Epithelial cell of esophagus (primary cell): ENCODE measurements around the gene TAC1.
A peak's percentile ranks its signal among the peaks of the same experiment; 100 is the strongest.

Experiments
- DNase-seq: peaks from one replicate; pipeline ENCODE4 v3.0.0; 2010; ENCODE audit warnings: low read depth
- H3K4me3 ChIP-seq: 2 replicates; pipeline ENCODE4 v1.5.1; 2011; ENCODE audit warnings: mild to moderate bottlenecking, low read length, control low read depth
- CTCF ChIP-seq: IDR thresholded peaks from 2 replicates; pipeline ENCODE4 v1.5.1; 2011; ENCODE audit warnings: low read depth, mild to moderate bottlenecking, low read length, control low read depth, inconsistent platforms; ENCODE audit not compliant: insufficient read depth; ENCODE audit errors: missing control alignments

TAC1 gene

DNA sequence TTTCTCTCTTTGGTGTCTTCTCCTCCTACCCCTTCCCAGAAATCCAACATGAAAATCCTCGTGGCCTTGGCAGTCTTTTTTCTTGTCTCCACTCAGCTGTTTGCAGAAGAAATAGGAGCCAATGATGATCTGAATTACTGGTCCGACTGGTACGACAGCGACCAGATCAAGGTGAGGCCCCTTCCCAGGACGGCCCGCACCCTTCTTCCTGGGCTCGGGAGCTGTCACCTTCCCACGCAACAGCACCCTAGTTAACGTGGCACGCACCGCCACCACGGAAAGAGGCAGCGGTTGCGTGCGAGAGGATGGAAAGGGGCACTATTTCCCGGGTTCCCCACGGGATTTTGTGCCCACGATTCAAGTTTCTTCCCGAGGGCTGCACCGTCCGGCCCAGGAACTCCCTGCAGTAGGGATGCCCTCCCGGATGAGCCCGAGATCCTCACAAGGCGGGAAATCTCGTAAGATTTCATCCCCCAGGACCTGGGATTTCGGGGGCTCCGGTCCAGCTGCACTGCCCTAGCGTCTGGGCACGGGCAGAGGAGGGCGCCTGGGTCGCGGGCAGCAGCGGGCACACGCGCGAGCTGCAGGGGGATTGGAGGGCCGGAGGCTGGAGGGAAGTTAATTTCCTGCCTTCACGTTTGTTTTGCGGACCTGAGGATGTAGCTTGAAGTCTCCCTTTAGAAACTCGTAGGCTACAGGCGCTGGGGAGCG is 834 bp downstream of the TAC1 start:
- no peak for TF ChIP-seq CTCF
- peak; percentile 12 for DNase-seq
- H3K4me3 ChIP-seq = no peak overlapping the region

DNA sequence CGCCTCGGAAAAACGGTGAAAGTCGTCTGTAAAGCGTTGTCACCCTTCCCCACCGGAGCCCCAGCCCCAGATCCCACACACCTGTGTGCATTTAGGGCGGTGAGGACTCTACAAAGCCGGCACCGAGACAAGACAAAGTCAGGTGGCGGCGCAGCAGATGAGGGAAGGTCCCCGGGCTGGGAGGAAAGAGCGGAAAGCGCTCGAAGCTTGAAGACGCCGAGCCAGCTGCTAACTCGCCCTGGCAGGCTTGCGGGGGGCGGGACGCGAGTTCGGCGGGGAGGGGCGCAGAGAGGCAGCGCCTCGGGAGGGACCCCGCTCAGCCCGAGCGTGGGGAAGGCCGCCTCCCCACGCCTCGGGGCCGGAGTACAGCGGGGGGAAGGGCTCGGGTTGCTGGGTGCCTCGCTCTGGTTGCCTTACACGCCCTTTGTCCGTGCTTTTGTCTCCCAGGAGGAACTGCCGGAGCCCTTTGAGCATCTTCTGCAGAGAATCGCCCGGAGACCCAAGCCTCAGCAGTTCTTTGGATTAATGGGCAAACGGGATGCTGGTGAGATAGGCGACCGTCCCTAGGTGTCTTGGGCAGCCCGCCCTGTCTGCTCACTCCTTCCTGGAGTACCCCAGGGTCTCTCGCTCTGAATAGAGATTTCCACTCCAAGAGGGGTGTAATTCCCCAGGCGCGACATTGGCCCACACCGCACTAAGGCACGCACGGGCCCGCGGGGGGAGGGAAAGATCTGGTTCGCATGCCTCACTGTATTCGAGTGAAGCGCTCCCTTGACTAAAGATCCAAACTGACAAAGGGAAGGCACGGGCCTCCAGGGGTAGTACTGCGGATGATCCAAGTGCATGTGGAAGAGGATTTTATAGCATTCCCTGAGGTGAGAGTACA is 1.6 kb downstream of the TAC1 start:
- no peak overlapping the region for H3K4me3 ChIP-seq
- peak; percentile 2 for DNase-seq
- TF ChIP-seq CTCF = no peak

- no peak overlapping the region for H3K4me3 ChIP-seq
- TF ChIP-seq CTCF = no peak
- no peak for DNase-seq
Observed at GRCh38 chr7:97734255-97734654, 2.4 kb downstream of the TAC1 start.

GRCh38 chr7:97735075-97735474 is 3.2 kb downstream of the TAC1 start:
- DNase-seq = no peak
- no peak overlapping the region for H3K4me3 ChIP-seq
- no peak for TF ChIP-seq CTCF

DNA sequence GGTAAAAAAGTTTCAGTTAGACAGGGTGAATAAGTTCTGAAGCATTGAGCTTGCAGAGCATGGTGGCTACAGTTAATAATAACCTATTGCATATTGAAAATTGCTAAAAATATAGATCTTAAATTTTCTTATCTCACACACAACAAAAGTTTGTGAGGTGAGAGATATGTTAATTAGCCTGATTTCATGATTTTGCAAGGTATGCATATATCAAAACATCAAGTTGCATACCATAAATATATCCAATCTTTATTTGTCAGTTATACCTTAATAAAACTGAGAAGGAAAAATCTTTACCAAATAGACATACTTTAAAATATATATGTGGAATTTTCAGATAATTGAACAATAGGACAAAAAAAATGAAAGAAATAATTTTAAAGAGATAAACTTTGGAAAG is 16.6 kb downstream of the TAC1 start:
- no peak for DNase-seq
- no peak for TF ChIP-seq CTCF
- H3K4me3 ChIP-seq = no peak overlapping the region

DNA sequence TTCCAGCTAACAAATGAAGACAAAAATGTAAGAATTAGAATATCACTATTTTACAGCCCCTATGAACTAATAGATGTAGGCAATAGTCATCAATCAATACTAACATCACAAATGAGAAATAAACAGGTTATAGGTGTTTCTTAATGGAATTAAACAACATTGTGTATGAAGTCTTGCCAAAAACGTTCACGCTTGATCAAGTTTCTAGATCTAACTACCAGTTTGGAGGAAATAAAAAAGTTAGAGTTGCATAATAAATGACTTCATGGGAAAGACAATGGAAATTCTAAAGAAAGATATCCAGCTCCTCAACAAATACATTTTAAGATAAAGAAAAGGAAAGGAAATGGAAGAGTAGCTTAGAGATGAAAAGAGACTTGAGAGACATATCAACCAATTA is 19.7 kb downstream of the TAC1 start:
- DNase-seq = no peak
- no peak for TF ChIP-seq CTCF
- H3K4me3 ChIP-seq = no peak overlapping the region

GRCh38 chr7:97752215-97752614 is 20.3 kb downstream of the TAC1 start:
- H3K4me3 ChIP-seq = no peak overlapping the region
- TF ChIP-seq CTCF = no peak
- no peak for DNase-seq
